GM21360 (cell line): ENCODE data around the gene ADAMTS9.

Experiments used
- ATAC-seq: cut with Tn5 transposase; IDR thresholded peaks from one replicate; pipeline ENCODE4 v1.9.1; 2021; ENCODE audit warnings: mild to moderate bottlenecking, moderate library complexity; ENCODE audit not compliant: unreplicated experiment

ADAMTS9 gene

DNA sequence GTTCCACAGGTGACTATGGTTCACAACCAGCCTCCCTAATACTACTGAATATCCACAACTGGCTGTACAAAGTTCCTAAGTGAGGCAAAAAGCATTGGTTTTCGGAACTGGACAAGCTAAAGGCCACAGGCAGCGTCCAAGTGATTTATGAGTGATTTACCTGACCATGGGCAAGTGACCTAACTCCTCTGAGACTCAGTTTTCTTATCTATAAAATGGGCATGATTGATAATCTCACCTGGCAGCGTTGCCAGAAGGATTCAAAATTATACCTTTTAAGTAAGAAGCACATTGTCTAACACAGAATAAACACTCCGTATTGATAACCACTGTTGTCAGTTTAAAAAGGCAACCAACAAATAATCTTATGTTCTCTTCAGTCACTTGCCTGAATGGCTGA is 29.8 kb downstream of the ADAMTS9 start:
- no peak for ATAC-seq

DNA sequence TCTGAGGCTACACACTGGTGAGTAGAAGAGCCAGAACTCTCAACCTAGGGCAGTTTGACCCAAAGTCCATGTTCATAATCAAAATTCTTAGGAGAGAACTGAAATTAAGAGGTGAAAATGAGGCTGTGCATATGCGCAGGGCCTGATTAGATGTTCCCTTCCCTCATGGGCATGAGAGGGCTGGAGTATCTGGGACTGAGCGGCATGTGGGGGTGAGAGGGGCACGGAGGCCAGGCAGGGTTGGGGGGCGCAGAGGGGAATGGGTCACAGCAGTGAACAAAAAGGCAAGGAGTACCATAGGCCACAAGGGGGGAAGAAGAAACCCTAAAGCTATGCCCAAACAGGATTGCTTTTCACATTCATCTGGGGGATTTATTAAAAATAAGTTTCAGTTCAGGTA is 31.3 kb downstream of the ADAMTS9 start:
- no peak for ATAC-seq

DNA sequence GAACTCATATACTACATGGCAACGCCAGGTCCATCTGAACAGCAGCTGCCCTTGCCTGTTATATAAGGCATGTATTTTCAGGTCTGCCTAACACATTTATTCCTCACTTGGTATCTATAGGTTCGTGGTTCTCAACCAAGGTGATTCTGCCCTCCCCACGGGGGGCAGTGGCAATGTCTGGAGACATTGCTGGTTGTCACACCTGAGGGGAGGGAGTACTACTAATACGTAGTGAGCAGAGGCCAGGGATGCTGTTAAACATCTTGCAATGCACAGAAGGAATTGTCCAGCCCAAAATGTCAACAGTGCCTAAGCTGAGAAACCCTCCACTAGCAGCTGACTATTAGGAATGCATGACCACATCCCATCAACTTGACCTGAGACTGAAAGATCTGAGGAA is 32.6 kb downstream of the ADAMTS9 start:
- no peak for ATAC-seq

DNA sequence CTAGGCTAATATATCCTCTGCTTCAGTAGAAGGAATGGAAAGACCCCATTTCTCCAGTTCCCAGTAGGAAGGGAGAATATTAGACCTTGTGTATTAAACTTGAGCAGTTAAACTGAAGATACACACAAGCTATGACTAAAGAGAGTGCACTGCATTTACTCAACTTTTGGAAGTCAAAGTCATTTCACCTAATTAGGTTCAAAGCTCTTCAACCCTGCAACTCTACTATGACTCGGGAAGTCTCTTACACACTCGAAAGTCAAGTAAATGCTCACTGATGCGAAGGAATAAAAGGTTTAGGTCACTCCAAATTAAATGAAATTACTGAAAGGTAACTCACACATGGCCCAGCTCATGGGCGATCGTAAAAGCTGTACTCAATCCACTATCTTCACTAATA is 33.8 kb downstream of the ADAMTS9 start:
- no peak for ATAC-seq

DNA sequence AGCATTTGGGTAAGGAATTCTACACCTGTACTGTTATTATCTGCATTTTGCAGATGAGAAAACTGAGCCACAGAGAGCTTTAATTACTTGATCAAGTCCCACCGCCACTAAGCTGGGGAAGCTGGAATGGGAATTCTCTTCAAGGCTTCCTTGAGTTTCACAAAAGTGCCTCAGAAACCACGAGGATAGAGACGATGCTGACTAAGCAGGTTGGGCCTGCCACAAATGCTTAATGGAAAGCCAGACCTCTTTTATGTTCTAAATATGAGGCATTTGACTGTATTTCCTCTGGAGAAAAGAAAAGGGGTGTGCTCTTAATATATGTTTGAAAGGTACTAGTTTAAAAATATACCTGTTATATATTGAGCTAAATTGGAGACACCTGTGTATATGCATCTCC is 34.7 kb downstream of the ADAMTS9 start:
- ATAC-seq: no peak

DNA sequence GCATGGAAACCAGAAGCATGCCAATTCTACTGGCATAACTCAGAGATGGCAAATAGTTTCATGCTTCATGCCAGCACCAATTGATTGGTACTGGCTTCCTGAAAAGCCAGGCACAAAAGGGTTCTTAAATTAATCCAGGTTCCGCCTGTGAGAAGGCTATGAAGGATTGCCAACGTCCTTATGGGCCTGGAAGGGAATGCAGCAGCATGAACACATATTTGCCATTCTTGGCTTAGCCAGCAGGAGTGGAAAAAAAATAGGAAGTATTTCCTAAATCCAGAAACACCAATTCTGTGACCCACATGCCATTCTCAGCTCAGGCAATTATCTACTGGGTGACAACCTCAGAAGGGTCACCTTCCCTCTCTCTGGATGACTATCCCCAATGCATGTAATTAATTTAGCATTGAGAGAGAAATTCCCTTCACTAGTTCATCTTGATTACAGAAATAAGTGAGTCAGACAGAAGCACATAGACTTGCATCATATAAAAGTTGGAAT is 36.0 kb downstream of the ADAMTS9 start:
- ATAC-seq: no peak

DNA sequence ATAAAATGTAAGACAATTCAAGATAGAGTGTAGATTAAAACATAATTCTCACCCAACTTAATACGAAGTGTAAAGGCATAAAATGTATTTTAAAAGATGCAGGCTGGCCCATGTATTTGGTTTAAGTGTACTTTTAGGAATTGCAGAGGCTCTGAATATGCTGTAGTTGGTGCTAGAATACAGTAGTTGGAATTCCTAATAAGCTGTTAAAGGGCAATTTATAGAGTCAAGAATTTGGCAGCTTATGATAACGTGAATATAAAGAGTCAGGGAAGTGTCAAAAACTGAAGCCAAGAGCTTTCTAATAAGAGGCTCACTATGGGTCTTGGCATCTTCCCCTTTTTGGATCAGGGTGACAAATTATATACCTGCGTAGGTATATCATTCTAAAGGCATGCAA is 36.5 kb downstream of the ADAMTS9 start:
- ATAC-seq: no peak

DNA sequence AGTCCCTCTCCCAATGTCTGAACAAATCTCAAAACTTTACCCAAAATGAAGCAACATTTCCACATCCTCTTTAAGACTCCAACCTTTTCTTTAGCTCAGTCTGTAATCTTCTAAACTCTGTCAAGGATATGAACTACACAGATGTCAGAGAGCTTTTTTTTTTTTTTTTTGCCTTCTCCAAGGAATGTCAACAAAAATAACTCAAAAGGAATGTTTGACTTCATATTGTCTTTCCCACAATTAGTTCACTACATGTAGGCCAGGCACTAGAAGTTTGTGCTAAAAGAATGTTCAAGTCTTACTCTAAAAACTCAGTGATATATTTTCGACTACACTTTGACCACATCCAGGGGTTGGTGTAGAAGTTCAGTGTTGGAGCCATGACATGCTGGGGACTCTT is 37.1 kb downstream of the ADAMTS9 start:
- ATAC-seq: no peak

DNA sequence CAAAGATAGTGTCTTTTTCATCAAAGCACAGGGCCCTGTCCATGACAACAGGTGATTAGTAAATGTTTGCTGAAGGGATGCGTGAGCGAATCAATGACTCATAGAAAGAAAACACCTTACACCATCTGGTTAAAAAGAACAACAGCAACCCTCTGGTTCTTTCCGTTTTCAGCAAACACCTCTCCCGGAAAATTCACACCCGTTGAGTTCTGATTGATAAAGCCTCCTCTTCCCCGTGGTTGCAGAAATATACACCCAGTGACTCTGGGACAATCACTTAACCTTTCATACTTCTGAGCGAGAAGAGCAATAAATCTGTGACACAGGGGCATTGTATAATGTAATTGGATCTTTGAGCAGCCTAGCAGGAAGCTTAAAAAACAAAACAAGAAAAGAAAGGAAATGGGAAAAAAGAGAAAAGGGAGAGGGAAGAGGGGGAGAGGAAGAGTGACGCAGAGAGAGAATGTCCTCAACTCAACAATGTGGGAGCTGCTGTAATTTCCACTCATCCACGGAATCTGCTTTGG is 37.6 kb downstream of the ADAMTS9 start:
- no peak for ATAC-seq

DNA sequence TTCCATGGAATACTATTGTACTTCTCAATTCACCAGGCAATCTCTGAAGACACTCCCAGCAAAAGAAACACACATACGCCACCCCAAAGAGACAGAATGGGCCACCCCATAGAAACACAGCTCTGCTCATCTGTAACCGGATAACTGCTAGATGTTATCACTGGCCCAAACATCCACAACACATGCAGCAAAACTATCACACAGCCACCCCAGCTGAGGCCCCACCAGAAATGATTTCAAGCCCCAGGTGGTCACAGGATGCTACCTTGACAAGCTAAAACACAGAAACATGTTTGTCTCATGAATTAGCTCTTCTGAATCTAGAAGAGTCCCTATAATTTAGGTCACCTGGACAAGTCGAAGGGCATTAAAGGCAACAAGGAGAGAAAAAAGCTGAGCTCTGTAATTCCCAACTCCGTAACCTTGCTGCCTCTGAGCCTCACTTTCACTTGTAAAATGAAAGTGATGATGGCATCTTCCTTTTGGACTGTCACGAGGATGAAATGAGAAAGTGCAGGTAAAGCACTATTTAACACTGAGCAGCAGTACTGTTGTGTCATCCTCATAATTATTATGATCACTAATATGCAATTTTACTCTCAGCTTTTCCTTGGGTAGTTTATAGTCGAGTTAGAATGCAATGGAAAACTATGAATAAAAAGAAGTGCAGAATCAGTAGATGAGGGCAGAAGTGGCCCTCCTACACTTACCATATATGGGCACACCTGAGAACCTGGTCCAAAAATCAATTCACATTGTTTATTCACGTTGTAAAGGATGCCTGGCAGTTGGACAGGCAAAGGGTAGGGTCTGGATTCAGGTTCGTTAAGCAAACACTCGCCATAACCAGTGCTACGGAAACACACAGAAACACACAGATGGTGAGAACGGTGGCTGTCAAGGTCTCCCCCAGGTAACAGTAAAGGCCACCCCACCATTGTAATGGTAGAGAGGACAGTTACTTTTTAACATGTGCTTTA is 38.6 kb downstream of the ADAMTS9 start:
- no peak for ATAC-seq

DNA sequence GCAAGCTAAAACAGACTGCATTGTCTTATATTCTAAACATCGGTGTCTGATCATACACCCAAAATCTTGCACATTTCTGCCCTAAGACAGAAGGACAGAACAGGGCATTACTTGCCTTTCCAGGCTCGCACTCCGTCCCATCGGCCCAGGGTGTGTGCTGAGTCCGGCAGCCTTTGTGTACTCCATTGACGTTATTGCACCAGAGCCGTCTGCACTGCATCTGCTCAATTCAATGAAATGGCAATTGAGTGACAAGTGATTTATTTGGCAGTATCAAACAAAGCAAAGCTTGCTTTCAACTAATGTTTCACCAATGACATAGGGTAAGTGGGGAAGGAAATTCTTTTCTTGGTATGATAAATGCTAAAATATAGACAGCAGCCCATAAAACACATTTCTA is 40.0 kb downstream of the ADAMTS9 start:
- ATAC-seq: no peak

DNA sequence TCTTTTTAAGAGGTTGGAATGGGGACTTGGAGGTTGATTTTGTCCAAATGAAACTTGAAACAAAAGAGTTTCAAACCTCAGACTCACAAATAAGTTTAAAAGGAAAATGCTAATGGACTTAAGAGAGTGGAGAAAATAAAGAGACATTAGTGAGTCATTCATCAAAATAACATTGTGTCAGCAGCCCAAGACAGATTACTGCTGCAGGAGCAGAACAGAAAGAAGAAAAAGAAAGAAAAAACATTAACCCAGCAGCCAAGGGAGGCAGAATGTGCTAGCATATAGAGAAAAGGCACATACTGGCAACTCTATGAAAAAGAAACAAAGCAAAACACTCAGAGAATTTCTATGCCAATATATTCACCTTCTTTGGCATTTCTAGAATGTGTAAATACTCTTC is 42.6 kb downstream of the ADAMTS9 start:
- no peak for ATAC-seq

DNA sequence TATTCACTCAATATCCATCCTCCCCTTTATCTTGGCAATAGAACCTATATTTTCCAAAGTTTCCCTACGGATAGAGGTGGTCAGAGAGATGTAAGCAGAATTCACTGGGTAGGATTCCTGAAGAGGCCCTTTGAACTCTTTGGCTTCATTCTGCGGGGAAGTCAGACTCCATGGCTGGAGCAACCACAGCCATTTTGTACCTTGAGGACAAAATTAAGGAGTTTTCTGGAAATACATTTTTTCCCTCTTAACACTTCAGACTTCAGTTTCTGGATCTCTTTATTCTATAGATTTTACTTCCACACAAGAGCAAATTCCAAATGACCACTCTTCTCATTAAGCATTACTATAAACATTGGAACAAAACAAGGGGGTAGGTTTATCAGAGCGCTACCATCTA is 43.3 kb downstream of the ADAMTS9 start:
- ATAC-seq: no peak

DNA sequence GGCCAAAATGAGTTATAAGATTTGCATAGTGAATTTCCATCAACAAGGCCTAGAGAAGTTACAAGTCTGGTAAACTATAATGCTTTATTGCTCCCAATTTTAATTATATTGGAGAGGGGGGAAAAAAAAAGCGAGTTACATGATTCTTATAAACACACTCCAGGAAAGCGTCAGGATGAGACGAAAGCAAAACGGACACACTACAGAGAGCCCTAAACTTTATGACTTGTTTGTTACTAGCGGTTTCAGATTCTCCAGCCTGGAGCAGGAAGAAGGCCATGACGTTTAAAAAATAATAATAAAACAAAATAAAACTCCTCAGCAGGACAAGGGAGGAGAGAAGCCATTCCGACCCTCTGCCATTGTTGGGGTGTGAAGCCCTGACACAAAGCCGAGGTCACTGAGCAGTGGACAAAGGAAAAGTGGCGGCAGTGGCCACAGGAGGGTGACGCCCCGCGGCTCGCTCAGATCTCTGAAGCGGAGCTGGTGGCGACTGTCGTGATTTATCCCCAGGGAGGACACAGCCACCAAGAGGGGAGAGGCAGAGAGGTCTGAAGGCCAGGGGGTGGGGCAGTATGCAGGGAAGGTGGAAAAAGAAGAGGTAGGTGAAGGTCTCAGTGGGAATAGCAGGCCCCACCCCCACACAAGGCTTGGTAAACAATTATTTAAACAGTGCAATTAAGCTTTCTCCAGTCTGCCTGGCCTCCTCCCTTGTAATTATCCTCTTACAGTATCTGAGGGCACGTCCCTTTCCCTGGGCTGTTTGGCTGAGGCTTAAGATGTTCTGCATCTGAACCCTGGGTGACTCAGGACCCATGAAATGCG is 45.3 kb downstream of the ADAMTS9 start:
- no peak for ATAC-seq

DNA sequence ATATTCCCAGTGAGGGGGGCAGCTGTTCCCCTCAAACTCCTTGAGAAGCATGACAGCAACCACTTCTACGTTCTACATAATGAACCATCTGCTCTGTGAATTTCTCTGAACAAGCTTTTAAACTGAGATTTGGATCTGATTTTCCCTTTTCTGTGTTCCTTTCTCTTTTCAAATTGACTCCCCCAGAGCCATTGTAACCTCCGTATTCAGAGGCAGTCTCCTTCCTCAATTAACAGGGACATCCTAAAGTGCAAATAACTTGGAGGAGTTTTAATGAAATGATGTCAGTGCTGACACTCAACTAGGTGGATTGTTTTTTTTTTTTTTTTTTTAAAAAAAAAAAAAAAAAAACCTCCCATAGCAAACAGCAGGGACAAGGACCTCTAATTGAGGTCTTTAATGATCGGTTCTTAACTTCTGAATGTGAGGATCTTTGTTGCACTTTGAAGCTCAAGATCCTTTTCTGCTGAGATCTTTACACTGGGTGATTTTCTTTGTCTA is 48.8 kb downstream of the ADAMTS9 start:
- no peak for ATAC-seq

DNA sequence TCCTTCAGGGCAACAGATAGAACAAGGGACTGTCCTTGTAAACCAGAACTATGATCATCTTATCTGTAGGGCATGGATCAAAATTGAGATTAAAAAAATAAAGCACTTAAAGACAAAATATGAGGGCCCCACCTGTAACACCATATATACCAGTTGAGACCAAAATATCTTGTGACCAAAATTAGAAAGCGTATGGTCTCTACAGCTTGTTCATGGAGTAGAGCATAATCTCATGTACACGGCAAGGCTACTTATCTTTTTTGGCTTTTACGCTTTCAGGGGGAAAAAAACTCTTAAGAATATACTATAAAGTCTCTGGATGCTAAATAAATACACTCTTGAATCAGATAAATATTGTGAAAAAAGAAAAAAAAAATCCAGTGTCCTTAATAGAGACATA is 49.3 kb downstream of the ADAMTS9 start:
- ATAC-seq: no peak

DNA sequence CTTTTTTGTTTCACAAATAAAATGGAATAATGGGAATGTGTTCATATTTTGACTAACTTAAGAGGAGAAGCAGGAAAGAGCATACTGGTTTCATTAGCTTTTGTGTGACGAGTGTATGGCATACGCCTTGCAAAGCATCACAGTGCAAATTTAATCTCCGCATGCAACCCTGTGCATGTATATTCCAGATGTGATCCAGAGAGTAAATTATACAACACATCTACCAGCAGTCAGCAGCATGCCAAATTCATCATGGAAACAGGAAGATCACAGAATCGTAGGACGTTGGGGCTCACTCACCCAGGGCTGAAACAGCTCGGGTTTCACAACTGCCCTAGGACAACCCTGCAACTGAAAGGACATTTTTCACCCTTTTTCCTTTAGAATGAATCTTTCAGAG is 53.4 kb downstream of the ADAMTS9 start:
- no peak for ATAC-seq

DNA sequence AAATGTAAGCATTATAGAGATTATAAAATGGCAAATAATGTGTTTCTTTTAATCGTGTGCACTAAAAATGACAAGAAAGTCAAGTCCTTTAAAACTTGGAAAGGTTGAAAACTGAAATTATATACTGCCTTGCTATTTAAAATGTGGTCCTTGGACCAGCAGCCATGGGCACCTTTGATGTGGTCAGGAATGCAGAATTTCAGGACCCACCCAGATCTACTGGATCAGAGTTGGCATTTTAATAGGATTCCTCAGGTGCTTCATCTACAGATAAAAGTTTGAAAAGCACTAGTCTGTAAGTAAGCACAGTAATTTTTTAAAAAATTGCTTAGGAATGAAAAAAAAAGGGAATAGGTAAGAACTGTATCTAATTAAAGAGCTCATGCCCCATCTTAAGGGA is 55.8 kb downstream of the ADAMTS9 start:
- no peak for ATAC-seq

DNA sequence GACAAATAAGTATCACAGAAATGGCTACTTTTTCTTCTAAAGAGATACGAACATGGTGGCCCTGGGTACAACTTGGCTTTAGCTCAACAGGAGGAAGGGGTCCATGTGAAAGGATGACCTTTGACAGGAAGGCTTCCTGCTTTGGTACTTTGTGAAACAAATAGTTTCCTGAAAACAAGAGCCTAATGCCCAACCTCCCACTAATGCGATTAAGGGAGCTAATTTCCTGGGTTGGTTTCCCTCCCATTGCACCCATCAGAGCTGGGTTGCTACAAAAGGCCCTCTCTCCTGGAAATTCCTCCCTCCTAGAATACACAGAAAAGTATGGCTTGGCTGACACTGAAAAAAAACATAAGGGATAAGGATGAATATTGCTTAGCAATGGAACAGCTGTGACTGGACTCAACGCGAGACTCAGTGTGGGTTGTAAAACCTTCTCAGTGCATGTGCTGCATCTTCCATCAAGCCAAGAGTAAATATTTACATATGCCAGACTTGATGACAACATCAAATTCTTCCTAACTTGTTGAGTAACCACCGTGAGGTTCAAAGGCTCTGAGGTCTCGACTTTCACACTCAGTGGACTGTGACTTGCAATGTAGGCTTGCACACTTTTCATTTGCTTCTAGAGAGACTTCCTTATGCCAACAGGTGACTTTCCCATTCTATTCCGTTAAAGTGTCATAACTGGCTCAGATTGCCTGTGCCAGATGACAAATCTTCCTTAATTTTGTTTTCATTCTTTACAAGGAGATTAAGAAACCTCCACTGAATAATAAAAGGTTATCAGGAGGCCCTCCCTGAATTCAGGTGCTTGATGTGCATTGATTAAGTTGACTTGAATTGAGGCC is 60.1 kb downstream of the ADAMTS9 start:
- ATAC-seq: no peak

DNA sequence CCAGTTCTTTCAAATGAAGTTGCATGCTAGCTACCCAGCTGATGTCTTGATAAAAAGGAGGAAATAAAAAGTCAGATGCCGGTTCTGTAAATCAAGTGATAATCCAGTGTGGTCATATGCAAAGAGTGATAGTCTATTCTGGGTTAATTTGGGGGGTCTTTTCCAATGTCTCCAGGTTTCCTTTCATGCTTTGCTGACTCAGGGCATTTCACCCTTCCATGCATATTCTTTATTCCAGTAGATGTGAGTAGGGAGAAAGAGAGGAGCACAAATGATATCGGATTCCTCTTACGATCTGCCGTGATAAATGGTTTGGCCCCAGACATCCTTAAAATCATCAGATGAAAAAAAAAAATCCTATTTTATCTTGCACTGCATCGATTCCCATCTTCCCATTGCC is 60.8 kb downstream of the ADAMTS9 start:
- no peak for ATAC-seq
